VCaP (cell line): ENCODE measurements around the gene TRAPPC2B.
A peak's percentile ranks its signal among the peaks of the same experiment; 100 is the strongest.
"Not testable (repeated sequence)": the region's sequence is repeated elsewhere in the genome, so short reads cannot be mapped to it uniquely, and the experiment has no call there.

Source experiments
- H3K27ac ChIP-seq: fragments of 450-650 bp; 2 replicates; pipeline ENCODE4 v1.5.1; 2017
- TF ChIP-seq, protein P1 (sequence below): fragments of 450-650 bp; conservative IDR thresholded peaks from 2 replicates; pipeline ENCODE4 v1.5.1; 2017; ENCODE audit warnings: mild to moderate bottlenecking, moderate library complexity

The TRAPPC2B gene

DNA sequence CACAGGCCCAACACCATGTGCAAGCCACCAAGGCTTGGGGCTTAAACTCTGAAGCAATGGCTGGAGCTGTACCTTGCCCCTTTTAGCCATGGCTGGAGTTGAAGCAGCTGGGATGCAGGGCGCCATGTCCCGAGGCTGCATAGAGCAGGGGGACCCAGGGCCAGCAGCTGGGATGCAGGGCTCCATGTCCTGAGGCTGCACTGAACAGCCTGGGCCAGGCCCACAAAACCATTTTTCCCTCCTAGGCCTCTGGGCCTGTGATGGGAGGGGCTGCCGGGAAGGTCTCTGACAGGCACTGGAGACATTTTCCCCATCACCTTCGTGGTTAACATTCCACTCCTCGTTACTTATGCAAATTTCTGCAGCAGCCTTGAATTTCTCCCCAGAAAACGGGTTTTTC, 10.8 kb downstream of the TRAPPC2B start:
- TF ChIP-seq, protein P1, sequence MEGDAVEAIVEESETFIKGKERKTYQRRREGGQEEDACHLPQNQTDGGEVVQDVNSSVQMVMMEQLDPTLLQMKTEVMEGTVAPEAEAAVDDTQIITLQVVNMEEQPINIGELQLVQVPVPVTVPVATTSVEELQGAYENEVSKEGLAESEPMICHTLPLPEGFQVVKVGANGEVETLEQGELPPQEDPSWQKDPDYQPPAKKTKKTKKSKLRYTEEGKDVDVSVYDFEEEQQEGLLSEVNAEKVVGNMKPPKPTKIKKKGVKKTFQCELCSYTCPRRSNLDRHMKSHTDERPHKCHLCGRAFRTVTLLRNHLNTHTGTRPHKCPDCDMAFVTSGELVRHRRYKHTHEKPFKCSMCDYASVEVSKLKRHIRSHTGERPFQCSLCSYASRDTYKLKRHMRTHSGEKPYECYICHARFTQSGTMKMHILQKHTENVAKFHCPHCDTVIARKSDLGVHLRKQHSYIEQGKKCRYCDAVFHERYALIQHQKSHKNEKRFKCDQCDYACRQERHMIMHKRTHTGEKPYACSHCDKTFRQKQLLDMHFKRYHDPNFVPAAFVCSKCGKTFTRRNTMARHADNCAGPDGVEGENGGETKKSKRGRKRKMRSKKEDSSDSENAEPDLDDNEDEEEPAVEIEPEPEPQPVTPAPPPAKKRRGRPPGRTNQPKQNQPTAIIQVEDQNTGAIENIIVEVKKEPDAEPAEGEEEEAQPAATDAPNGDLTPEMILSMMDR: no peak
- H3K27ac ChIP-seq: no peak overlapping the region

DNA sequence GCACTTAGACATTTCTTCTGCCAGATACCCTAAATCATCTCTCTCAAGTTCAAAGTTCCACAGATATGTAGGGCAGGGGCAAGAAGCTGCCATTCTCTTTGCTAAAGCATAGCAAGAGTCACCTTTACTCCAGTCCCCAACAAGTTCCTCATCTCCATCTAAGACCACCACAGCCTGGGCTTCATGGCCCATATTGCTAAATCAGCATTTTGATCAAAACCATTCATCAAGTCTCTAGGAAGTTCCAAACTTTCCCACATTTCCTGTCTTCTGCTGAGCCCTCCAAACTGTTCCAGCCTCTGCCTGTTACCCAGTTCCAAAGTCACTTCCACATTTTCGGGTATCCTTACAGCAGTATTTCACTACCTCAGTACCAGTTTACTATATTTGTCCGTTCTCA, 11.3 kb downstream of the TRAPPC2B start:
- H3K27ac ChIP-seq: not testable (repeated sequence)

DNA sequence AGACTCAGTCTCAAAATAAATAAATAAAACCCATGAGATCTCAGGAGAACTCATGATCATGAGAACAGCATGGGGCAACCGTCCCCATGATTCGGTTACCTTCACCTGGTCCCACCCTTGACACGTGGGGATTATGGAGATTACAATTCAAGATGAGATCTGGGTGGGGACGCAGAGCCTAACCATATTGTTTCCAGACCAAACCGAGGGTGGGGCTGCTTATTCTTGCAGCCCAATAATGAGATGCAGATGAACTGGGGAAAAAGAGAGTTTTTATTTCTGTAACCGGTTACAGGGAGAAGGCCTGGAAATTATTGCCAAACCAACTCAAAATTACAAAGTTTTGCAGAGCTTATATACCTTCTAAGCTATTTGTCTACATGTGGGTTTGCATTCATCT, 12.8 kb downstream of the TRAPPC2B start:
- TF ChIP-seq, protein P1: no peak

DNA sequence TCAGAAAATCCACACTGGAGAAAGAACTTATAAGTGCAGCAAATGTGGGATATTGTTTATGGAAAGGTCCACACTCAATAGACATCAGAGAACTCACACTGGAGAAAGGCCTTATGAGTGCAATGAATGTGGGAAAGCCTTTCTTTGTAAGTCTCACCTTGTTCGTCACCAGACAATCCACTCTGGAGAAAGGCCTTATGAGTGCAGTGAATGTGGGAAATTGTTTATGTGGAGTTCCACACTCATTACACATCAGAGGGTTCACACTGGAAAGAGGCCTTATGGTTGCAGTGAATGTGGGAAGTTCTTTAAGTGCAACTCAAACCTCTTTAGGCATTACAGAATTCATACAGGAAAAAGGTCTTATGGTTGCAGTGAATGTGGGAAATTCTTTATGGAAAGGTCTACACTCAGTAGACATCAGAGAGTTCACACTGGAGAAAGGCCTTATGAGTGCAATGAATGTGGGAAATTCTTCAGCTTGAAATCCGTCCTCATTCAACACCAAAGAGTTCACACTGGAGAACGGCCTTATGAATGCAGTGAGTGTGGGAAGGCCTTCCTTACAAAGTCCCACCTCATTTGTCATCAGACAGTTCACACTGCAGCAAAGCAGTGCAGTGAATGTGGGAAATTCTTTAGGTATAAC, 14.3 kb downstream of the TRAPPC2B start:
- no peak overlapping the region for H3K27ac ChIP-seq
- TF ChIP-seq, protein P1: no peak

More for the DNA sequence above, 12.8 kb downstream of the TRAPPC2B start:
- H3K27ac ChIP-seq: no peak overlapping the region

DNA sequence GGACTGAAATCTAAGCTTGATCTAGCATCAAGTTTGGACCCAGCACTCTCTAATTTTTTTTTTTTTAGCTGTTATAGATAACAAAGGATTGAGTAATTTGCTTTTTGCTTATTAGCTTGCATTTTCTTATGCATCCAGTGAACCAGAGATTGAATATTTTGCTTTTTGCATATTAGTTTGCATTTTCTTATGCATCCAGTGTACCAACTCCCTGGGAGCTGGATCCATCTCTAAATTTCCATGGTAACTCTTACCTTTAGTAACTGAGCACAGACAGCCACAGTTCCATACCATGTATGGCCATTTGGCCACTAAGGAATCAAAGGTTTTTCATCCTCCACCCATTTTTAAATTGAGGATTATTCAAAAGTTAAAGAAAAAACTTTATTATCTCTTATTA, 17.6 kb downstream of the TRAPPC2B start:
- no peak overlapping the region for H3K27ac ChIP-seq
- TF ChIP-seq, protein P1: no peak

DNA sequence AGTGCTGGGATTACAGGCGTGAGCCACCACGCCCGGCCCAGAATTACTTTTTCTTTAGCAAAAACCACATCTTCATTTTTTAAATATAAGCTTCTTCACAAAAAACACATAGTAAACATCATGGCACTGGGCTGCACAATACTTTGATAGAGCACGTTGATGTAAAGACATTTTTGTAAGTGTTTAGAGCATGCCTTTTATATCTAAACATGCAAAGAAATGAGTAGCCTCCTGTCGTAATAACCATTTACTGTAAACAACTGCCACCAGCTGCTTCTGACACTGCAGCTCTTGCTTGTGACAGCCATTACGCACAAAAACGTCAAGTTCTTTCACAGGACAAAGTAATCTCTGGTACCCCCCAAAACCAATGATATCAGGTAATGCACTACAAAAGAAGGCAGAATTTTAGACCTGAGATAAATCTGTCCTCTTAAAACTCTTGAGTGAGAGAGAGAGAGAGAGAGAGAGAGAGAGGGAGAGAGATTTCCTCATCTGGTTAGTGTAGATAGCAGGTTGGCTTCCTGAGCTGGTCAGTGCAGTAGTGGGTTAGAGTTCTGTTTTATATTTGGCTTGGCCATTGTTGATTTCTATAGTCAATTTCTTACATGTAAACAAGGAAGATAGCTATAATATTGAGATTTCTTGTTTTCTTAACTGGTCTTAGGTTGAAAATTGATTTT, 19.6 kb downstream of the TRAPPC2B start:
- no peak overlapping the region for H3K27ac ChIP-seq
- TF ChIP-seq, protein P1: no peak

DNA sequence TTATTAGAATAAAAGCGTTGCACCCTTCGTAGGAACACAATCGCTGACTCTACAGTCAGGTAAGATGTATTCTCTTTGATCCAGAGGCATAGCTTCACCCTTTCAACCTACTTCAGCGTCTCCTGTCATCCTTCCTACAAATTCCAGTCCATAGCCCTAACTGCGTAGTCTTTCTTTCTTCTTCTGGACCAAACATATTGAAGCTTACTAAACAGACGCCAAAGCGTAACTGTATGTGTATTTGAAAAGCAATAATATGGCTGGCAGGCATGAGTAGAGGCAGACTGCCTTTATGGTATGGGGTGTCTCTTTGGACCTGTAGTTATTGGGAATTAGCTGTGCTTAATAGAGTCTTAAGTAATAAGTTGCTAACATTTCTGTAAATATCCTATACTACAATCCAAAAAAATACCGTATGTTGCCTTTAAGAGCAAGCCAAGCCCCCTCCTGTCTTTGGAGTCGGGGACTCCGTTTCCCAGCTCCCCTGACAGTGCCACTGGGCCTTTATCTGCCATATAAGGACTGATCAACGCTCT, 25.9 kb downstream of the TRAPPC2B start:
- peak overlapping the region; percentile 84 for H3K27ac ChIP-seq
- TF ChIP-seq, protein P1: no peak
